Measurements from ENCODE around the gene ELN. TPM values are rescaled to one million over a fixed set of nuclear protein-coding genes. Genes with fewer than 3 reads are reported as not detected.

Gene ELN
- total RNA-seq, 1 experiment from 2014 or later: 65.9 TPM

DNA sequence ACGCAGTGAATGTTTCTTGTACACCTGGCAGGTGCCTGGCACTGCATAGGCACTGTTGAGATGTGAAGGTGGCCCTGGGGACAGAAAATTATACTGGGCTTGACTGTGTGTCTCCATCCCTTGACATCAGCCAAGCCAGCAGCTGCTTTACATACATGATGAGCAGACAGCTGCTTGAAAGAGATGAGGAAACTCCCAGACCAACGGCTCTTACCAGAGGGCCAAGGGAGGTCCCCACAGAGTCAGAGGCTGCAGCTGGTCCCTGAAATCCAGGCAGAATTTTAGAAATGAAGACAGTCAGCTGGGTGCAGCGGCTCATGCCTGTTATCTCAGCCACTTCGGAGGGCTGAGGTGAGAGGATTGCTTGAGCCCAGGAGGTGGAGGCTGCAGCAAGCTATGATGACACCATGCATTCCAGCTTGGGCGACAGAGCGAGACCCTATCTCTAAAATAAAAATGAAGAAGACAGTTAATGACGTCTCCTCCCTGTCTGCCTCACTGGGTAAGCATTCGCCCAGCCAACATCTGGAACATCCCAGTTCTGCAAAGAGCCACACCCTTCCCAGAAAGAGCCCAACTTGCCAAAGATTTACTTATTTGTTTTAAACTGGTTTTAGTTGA, 73.2 kb downstream of the ELN start:
- no peak overlapping the region for H3K4me3 ChIP-seq (ENCODE audit: low read depth, low read length, poor library complexity, severe bottlenecking)
- intact Hi-C loops (cut with micrococcal nuclease; ENCODE audit: unreplicated experiment): no loop called here
- no peaks in the 10 kb centered on the region for H3K9me3 ChIP-seq (ENCODE audit: low read depth, low read length, poor library complexity, severe bottlenecking)
- H3K27ac ChIP-seq (ENCODE audit: low read depth, low read length, poor library complexity, severe bottlenecking): no peak overlapping the region
- no peaks in the 10 kb centered on the region for H3K4me1 ChIP-seq (ENCODE audit: insufficient read depth, low read length, poor library complexity, severe bottlenecking)
- ChIA-PET CTCF (no interaction called here), POLR2A (ENCODE audit: low non-redundant PET) (no interaction called here)
- DNase-seq (ENCODE audit: low spot score): no peak
- peaks cover 40% of the 10 kb centered on the region for H3K36me3 ChIP-seq (ENCODE audit: insufficient read depth, low read length, poor library complexity, severe bottlenecking)
- TF ChIP-seq, protein P1, sequence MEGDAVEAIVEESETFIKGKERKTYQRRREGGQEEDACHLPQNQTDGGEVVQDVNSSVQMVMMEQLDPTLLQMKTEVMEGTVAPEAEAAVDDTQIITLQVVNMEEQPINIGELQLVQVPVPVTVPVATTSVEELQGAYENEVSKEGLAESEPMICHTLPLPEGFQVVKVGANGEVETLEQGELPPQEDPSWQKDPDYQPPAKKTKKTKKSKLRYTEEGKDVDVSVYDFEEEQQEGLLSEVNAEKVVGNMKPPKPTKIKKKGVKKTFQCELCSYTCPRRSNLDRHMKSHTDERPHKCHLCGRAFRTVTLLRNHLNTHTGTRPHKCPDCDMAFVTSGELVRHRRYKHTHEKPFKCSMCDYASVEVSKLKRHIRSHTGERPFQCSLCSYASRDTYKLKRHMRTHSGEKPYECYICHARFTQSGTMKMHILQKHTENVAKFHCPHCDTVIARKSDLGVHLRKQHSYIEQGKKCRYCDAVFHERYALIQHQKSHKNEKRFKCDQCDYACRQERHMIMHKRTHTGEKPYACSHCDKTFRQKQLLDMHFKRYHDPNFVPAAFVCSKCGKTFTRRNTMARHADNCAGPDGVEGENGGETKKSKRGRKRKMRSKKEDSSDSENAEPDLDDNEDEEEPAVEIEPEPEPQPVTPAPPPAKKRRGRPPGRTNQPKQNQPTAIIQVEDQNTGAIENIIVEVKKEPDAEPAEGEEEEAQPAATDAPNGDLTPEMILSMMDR (conservative IDR thresholded peaks at IDR 0.05; ENCODE audit: low read depth, low read length): no peak
- no peak for TF ChIP-seq EZH2 (IDR thresholded peaks at IDR 0.05; ENCODE audit: borderline replicate concordance, low read depth, low read length, poor library complexity, severe bottlenecking)
- no peaks in the 10 kb centered on the region for H3K27me3 ChIP-seq (replicated peaks; ENCODE audit: insufficient read depth, low read depth, low read length, poor library complexity)
- BruUV-seq (replicated peaks): no TSS peak

DNA sequence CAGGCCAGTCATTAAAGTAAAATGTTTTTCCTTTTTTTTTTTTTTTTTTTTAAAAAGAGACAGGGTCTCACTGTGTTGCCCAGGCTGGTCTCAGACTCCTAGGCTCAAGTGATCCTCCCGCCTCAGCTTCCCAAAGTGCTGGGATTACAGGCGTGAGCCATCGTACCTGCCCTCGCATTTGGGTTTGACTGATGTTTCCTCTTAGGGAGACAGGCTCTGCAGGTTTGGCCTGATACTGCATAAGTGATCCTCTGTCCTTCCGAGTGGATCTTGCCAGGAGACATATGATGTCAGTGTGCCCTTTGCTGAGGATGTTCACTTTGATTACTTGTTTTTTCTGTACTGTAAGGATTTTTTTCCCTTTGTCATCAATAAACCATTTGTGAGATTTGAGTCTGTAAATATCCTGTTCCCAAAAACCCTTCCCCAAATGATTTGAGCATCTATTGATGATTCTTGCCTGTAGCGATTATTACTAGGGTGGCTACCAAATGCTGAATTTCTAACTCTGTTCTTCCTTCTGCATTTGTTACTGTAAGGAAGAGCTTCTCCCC, 75.3 kb downstream of the ELN start:
- ChIA-PET CTCF (no interaction called here), POLR2A (ENCODE audit: low non-redundant PET) (no interaction called here)
- H3K4me1 ChIP-seq (ENCODE audit: insufficient read depth, low read length, poor library complexity, severe bottlenecking): no peaks in the 10 kb centered on the region
- intact Hi-C loops (cut with micrococcal nuclease; ENCODE audit: unreplicated experiment): no loop called here
- TF ChIP-seq EZH2 (IDR thresholded peaks at IDR 0.05; ENCODE audit: borderline replicate concordance, low read depth, low read length, poor library complexity, severe bottlenecking): no peak
- TF ChIP-seq, protein P1 (conservative IDR thresholded peaks at IDR 0.05; ENCODE audit: low read depth, low read length): no peak
- no peaks in the 10 kb centered on the region for H3K27me3 ChIP-seq (replicated peaks; ENCODE audit: insufficient read depth, low read depth, low read length, poor library complexity)
- H3K4me3 ChIP-seq (ENCODE audit: low read depth, low read length, poor library complexity, severe bottlenecking): no peak overlapping the region
- peaks cover 39% of the 10 kb centered on the region for H3K36me3 ChIP-seq (ENCODE audit: insufficient read depth, low read length, poor library complexity, severe bottlenecking)
- H3K27ac ChIP-seq (ENCODE audit: low read depth, low read length, poor library complexity, severe bottlenecking): no peak overlapping the region
- BruUV-seq (replicated peaks): no TSS peak
- H3K9me3 ChIP-seq (ENCODE audit: low read depth, low read length, poor library complexity, severe bottlenecking): no peaks in the 10 kb centered on the region
- DNase-seq (ENCODE audit: low spot score): no peak

DNA sequence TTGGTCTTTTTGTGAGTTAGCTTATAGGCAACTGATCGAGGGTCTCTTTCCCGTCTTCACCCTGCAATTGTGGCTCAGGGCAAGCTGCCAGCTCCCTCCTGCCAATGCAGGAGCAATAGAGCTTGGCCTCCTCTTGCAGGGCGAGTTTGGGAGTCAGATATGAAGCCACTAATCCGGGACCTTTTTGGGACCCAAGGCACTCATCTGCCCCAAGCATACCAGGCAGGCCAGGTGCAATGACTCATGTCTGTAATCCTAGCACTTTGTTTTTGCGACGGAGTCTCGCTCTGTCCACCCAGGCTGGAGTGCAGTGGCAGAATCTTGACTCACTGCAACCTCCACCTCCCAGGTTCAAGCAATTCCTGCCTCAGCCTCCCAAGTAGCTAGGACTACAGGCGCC, 76.7 kb downstream of the ELN start:
- Histone ChIP-seq H3K27me3 (replicated peaks; ENCODE audit: insufficient read depth, low read depth, low read length, poor library complexity) (no peaks in the 10 kb centered on the region), H3K27ac (ENCODE audit: low read depth, low read length, poor library complexity, severe bottlenecking) (no peak overlapping the region), H3K9me3 (ENCODE audit: low read depth, low read length, poor library complexity, severe bottlenecking) (no peaks in the 10 kb centered on the region), H3K4me3 (ENCODE audit: low read depth, low read length, poor library complexity, severe bottlenecking) (no peak overlapping the region), H3K36me3 (ENCODE audit: insufficient read depth, low read length, poor library complexity, severe bottlenecking) (peaks cover 33% of the 10 kb centered on the region), H3K4me1 (ENCODE audit: insufficient read depth, low read length, poor library complexity, severe bottlenecking) (no peaks in the 10 kb centered on the region)
- BruUV-seq (replicated peaks): no TSS peak
- CTCF ChIA-PET: no interaction called here
- DNase-seq (ENCODE audit: low spot score): no peak
- intact Hi-C loops (cut with micrococcal nuclease; ENCODE audit: unreplicated experiment): no loop called here
- TF ChIP-seq, protein P1 (conservative IDR thresholded peaks at IDR 0.05; ENCODE audit: low read depth, low read length): no peak
- TF ChIP-seq EZH2 (IDR thresholded peaks at IDR 0.05; ENCODE audit: borderline replicate concordance, low read depth, low read length, poor library complexity, severe bottlenecking): no peak
- POLR2A ChIA-PET (ENCODE audit: low non-redundant PET): no interaction called here
